GM18951 (cell line): Measurements from ENCODE around the gene ABHD16A.

Experiments
- POLR2A ChIP-seq: IDR thresholded peaks from 4 replicates; pipeline ENCODE4 v1.6.1; 2011; ENCODE audit warnings: mild to moderate bottlenecking; ENCODE audit not compliant: insufficient read length, insufficient read depth; ENCODE audit errors: extremely low read depth
- in situ Hi-C: fragments of 300-500 bp; cut with MboI; formaldehyde crosslinking; loops from one replicate; pipeline ENCODE4 v1.12.0; 2022; ENCODE audit warnings: low sequenced_read_pairs, mixed read lengths, inconsistent platforms; ENCODE audit not compliant: unreplicated experiment

The ABHD16A gene

DNA sequence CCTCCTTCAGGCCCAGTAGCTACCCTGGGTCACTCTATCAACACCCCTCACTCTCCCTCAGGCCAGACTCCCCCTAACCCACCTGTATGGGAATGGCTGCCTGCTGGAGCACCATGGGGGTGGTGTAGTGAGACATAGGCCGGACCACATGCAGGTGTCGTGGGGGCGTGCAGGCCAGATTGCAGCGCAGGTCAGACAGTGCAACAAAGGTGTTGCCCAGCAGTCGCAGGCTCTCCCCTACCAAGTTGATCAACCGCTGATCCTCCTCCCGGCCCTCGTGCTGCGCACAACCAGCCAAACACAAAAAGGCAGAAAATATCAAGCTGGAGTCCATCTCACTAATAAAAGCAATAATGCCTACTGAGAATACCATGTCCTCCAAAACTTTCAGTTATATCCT is 57.8 kb downstream of the ABHD16A start:
- in situ Hi-C loops, result no loop called here
- TF ChIP-seq POLR2A, result no peak

GRCh38 chr6:31643818-31644454 is 59.2 kb downstream of the ABHD16A start:
- in situ Hi-C loops, result no loop called here
- TF ChIP-seq POLR2A, result no peak

GRCh38 chr6:31642798-31643570 is 60.1 kb downstream of the ABHD16A start:
- no peak for TF ChIP-seq POLR2A
- in situ Hi-C loops, result no loop called here

DNA sequence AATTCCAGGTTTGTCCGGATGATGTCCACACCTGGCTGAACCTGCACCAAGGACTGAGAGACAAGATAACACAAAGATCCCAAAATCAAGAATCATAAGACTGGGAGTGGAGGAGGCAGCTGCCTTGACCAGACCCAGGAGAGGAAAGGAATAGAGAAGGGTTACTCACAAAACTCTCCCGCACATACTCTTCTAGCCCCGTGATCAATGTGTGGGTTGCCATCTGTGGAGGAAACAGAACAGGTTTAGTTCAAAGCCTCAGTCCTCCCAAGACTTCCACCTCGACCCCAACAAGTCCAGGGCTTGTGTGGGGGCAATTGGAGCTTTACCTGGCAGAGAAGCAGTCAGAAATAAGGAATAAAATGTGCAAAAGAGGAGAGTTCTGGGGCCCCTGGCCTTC is 61.8 kb downstream of the ABHD16A start:
- in situ Hi-C loops, result no loop called here
- no peak for TF ChIP-seq POLR2A

DNA sequence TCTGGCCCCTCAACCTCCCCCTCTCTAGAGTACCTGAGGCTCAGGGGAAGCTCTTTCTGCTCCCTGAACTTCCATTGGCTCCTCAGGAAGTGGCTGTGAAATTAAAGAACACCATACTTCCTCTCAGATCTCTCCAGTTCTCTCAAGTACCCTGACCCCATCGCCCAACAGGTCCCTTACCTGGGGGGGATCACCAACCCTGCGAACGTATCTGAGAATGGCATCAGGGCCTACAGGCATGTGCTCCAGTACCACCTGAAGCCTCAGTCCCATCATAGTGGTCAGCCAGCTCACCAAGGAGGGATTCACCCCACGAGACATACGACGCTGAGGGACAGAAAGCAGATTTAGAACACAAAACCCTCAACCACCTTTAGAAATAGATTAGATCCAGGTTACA is 62.5 kb downstream of the ABHD16A start:
- no peak for TF ChIP-seq POLR2A
- in situ Hi-C loops, result no loop called here

DNA sequence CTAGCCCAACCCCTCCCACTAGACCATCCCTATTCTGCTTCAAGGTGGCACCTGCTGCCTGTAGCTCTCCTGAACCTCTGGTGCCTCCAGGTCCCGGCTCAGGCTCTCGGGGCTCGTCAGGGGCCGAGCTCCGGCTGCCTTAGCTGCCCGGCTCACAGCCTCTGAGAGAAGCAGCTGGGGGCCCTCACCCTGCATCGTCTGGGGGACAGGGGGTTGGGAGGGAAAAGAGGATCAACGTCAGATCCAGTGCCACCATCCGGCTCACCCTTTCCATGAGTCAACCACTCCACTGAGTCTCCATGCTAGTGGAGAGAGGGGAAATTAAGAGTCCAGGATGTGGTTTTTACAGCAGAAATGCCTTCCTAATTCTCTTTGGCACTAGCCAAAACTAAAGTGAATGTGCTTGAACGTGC is 63.7 kb downstream of the ABHD16A start:
- no peak for TF ChIP-seq POLR2A
- in situ Hi-C loops, result no loop called here

DNA sequence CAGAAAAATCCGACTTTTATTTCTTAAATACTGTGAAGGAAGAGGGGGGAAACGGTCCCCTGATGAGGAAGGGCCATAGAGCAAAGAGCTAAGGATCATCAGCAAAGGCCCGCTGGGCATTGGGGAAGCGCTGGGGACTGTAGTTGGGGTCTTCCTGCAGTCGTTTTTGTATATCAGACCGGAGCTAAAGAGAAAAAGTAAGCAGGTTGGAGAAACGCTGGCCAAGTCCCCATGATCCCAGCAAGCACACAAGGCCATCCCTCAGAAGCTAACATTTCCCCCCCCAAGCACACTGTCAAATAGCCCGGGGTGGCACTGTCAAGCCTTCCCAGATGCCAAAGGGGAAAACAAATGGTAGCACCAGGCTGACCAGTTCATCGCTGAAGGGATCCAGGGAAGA is 64.1 kb downstream of the ABHD16A start:
- in situ Hi-C loops, result no loop called here
- no peak for TF ChIP-seq POLR2A
